Mesodermal cell (in vitro differentiated cells): Measurements from ENCODE around the gene BUB3.
"Not testable (repeated sequence)": the region's sequence is repeated elsewhere in the genome, so short reads cannot be mapped to it uniquely, and the experiment has no call there.

Source experiments
- H3K27ac ChIP-seq: 2 replicates; pipeline ENCODE4 v1.7.0; 2013; ENCODE audit warnings: mild to moderate bottlenecking, low read depth, low read length, moderate library complexity; ENCODE audit not compliant: severe bottlenecking
- H3K36me3 ChIP-seq: 2 replicates; pipeline ENCODE4 v1.7.1; 2013; ENCODE audit warnings: mild to moderate bottlenecking, low read length, moderate library complexity; ENCODE audit not compliant: control insufficient read depth, insufficient read depth
- H3K4me1 ChIP-seq: one replicate; pipeline ENCODE4 v1.7.1; 2013; ENCODE audit warnings: mild to moderate bottlenecking, low read length; ENCODE audit not compliant: insufficient read depth, control insufficient read depth, poor library complexity, severe bottlenecking
- H3K4me3 ChIP-seq: 2 replicates; pipeline ENCODE4 v1.7.0; 2013; ENCODE audit warnings: low read length, control low read depth, mild to moderate bottlenecking; ENCODE audit not compliant: insufficient read depth, poor library complexity, severe bottlenecking; ENCODE audit errors: extremely low read depth
- H3K9me3 ChIP-seq: 2 replicates; pipeline ENCODE4 v1.7.1; 2013; ENCODE audit warnings: mild to moderate bottlenecking, low read length, moderate library complexity; ENCODE audit not compliant: control insufficient read depth
- WGBS, 2 experiments: methylation state at CpG; one replicate each; pipeline ENCODE4 v1.1.5; 2013; ENCODE audit warnings: missing lambda C conversion rate in 2 of 2; ENCODE audit not compliant: insufficient coverage in 2 of 2; 5-methylcytosine and 5-hydroxymethylcytosine counted together

Gene BUB3

GRCh38 chr10:123160311-123160980 is 6.2 kb downstream of the BUB3 start:
- Histone ChIP-seq H3K27ac (no peak overlapping the region), H3K4me1 (peaks cover 11% of the 10 kb centered on the region), H3K36me3 (peaks cover 79% of the 10 kb centered on the region), H3K4me3 (no peak overlapping the region), H3K9me3 (no peaks in the 10 kb centered on the region)
- 90 to 97% methylated on average over 6 to 7 of the region's 11 CpGs for WGBS, 2 experiments

GRCh38 chr10:123164319-123164718 is 10.1 kb downstream of the BUB3 start:
- peaks cover 88% of the 10 kb centered on the region for H3K36me3 ChIP-seq

GRCh38 chr10:123165445-123166072 is 11.4 kb downstream of the BUB3 start:
- H3K4me3 ChIP-seq, result no peak overlapping the region
- H3K36me3 ChIP-seq, result peaks cover 93% of the 10 kb centered on the region
- no peak overlapping the region for H3K27ac ChIP-seq
- no peaks in the 10 kb centered on the region for H3K4me1 ChIP-seq
- H3K9me3 ChIP-seq, result no peaks in the 10 kb centered on the region
- WGBS, 2 experiments, result 89 to 100% methylated on average over 1 to 2 of the region's 4 CpGs

More at GRCh38 chr10:123164319-123164718, 10.1 kb downstream of the BUB3 start:
- Histone ChIP-seq H3K4me3 (no peak overlapping the region), H3K9me3 (no peaks in the 10 kb centered on the region), H3K4me1 (no peaks in the 10 kb centered on the region), H3K27ac (no peak overlapping the region)
- 86% methylated on average over 1 of the region's 2 CpGs; no CpG with 5 or more reads in 1 of the 2 experiments for WGBS, 2 experiments

- Histone ChIP-seq H3K4me3 (no peak overlapping the region), H3K9me3 (no peaks in the 10 kb centered on the region), H3K27ac (no peak overlapping the region), H3K4me1 (no peaks in the 10 kb centered on the region), H3K36me3 (peaks cover 86% of the 10 kb centered on the region)
- 100% methylated on average over 1 to 2 of the region's 2 CpGs for WGBS, 2 experiments
These were observed 12.4 kb downstream of the BUB3 start for GRCh38 chr10:123166618-123167017.

- no peaks in the 10 kb centered on the region for H3K4me1 ChIP-seq
- H3K4me3 ChIP-seq, result no peak overlapping the region
- 98 to 100% methylated on average over 4 of the region's 4 CpGs for WGBS, 2 experiments
- H3K36me3 ChIP-seq, result peaks cover 56% of the 10 kb centered on the region
- no peaks in the 10 kb centered on the region for H3K9me3 ChIP-seq
- no peak overlapping the region for H3K27ac ChIP-seq
These were observed 16.8 kb downstream of the BUB3 start for GRCh38 chr10:123170961-123171360.

- not testable (repeated sequence) for H3K9me3 ChIP-seq, H3K4me3 ChIP-seq, H3K27ac ChIP-seq, H3K4me1 ChIP-seq
- H3K36me3 ChIP-seq, result peaks cover 56% of the 10 kb centered on the region
- 89 to 98% methylated on average over 4 to 9 of the region's 10 CpGs for WGBS, 2 experiments
These were observed 17.4 kb downstream of the BUB3 start for GRCh38 chr10:123171616-123172015.

GRCh38 chr10:123175389-123176387 is 21.5 kb downstream of the BUB3 start:
- Histone ChIP-seq H3K9me3 (no peaks in the 10 kb centered on the region), H3K4me3 (no peak overlapping the region), H3K36me3 (peaks cover 34% of the 10 kb centered on the region), H3K4me1 (no peaks in the 10 kb centered on the region), H3K27ac (no peak overlapping the region)
- 96 to 100% methylated on average over 3 to 5 of the region's 9 CpGs for WGBS, 2 experiments

- not testable (repeated sequence) for H3K27ac ChIP-seq, H3K9me3 ChIP-seq, H3K4me1 ChIP-seq, H3K4me3 ChIP-seq
- peaks cover 34% of the 10 kb centered on the region for H3K36me3 ChIP-seq
- no CpG with 5 or more reads among the region's 4 CpGs for WGBS, 2 experiments
These were observed 24.2 kb downstream of the BUB3 start for GRCh38 chr10:123178390-123178789.

- Histone ChIP-seq H3K9me3 (peaks cover 5% of the 10 kb centered on the region), H3K4me3 (no peak overlapping the region), H3K4me1 (no peaks in the 10 kb centered on the region), H3K27ac (no peak overlapping the region), H3K36me3 (peaks cover 31% of the 10 kb centered on the region)
- 94 to 95% methylated on average over 3 to 4 of the region's 7 CpGs for WGBS, 2 experiments
These were observed 26.2 kb downstream of the BUB3 start for GRCh38 chr10:123180101-123181090.

- Histone ChIP-seq H3K9me3 (peaks cover 5% of the 10 kb centered on the region), H3K4me3 (no peak overlapping the region), H3K4me1 (no peaks in the 10 kb centered on the region), H3K27ac (no peak overlapping the region), H3K36me3 (peaks cover 22% of the 10 kb centered on the region)
- no CpG with 5 or more reads among the region's 2 CpGs for WGBS, 2 experiments
These were observed 29.5 kb downstream of the BUB3 start for GRCh38 chr10:123183724-123184123.
